Measurements from ENCODE around the gene XPO1. TPM values are rescaled to one million over a fixed set of nuclear protein-coding genes. Genes with fewer than 3 reads are reported as not detected.
A peak's percentile ranks its signal among the peaks of the same experiment; 100 is the strongest.
"Not testable (repeated sequence)": the region's sequence is repeated elsewhere in the genome, so short reads cannot be mapped to it uniquely, and the experiment has no call there.

Gene XPO1
- polyA plus RNA-seq, 1 donor: 142 TPM

DNA sequence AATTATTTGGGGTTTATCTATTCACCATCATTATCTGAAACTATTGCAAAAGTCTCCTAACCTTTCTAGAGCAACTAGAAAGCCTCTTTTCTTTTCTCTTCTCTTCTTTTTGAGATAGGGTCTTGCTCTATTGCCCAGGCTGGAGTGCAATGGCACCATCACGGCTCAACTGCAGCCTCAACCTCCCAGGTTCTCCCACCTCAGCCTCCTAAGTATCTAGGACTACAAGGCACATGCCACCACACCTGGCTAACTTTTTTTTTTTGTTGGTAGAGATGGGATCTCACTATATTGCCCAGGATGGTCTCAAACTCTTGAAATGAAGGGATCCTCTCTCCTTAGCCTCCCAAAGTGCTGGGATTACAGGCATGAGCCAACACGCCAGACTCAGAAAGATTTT, 24.5 kb upstream of the XPO1 start:
- WGBS (ENCODE audit: insufficient coverage, low lambda C conversion rate): no CpG with 5 or more reads among the region's 2 CpGs
- DNase-seq: no peak
- no peaks in the 10 kb centered on the region for H3K36me3 ChIP-seq (ENCODE audit: control insufficient read depth, insufficient read depth, low read length)
- H3K4me1 ChIP-seq (ENCODE audit: control insufficient read depth, insufficient read depth, low read length): peaks cover 2% of the 10 kb centered on the region
- no peak overlapping the region for H3K27ac ChIP-seq (ENCODE audit: low read length)
- H3K27me3 ChIP-seq (ENCODE audit: control insufficient read depth, insufficient read depth, low read length): no peaks in the 10 kb centered on the region
- H3K4me3 ChIP-seq (ENCODE audit: low read length): no peak overlapping the region
- no peaks in the 10 kb centered on the region for H3K9me3 ChIP-seq (ENCODE audit: control insufficient read depth, low read depth, low read length)

DNA sequence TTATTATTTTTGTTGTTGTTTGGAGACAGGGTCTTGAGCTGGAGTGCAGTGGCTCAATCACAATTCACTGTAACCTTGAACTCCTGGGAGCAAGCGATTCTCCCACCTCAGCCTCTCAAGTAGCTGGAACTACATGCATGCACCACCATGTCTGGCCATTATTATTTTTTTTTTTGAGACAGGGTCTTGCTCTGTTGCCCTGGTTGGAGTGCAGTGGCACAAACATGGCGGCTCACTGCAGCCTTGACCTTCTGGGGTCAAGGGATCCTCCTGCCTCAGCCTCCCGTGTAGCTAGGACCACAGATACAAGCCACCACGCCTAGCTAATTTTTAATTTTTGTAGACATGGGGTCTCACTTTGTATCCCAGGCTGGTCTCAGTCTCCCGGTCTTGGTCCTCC, 20.0 kb upstream of the XPO1 start:
- Histone ChIP-seq H3K27ac (ENCODE audit: low read length) (no peak overlapping the region), H3K27me3 (ENCODE audit: control insufficient read depth, insufficient read depth, low read length) (no peaks in the 10 kb centered on the region), H3K4me1 (ENCODE audit: control insufficient read depth, insufficient read depth, low read length) (peaks cover 3% of the 10 kb centered on the region), H3K36me3 (ENCODE audit: control insufficient read depth, insufficient read depth, low read length) (no peaks in the 10 kb centered on the region), H3K9me3 (ENCODE audit: control insufficient read depth, low read depth, low read length) (no peaks in the 10 kb centered on the region), H3K4me3 (ENCODE audit: low read length) (no peak overlapping the region)
- DNase-seq: no peak
- WGBS (ENCODE audit: insufficient coverage, low lambda C conversion rate): no CpG with 5 or more reads among the region's 5 CpGs

DNA sequence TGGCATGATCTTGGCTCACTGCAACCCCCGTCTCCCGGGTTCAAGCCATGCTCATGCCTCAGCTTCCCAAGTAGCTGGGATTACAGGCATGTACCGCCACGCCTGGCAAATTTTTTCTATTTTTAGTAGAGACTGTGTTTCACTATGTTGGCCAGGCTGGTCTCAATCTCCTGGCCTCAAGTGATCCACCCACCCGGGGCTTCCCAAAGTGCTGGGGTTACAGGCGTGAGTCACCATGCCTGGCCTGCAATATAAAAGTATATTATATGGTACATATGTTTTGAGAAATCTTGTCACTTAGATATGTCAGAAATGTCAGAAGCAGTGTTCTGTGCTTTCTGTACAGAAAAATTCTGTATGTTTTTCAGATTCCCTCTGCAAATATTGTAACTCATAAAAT, 19.2 kb upstream of the XPO1 start:
- WGBS (ENCODE audit: insufficient coverage, low lambda C conversion rate): no CpG with 5 or more reads among the region's 6 CpGs
- no peak overlapping the region for H3K4me3 ChIP-seq (ENCODE audit: low read length)
- no peak for DNase-seq
- H3K4me1 ChIP-seq (ENCODE audit: control insufficient read depth, insufficient read depth, low read length): peaks cover 3% of the 10 kb centered on the region
- H3K36me3 ChIP-seq (ENCODE audit: control insufficient read depth, insufficient read depth, low read length): no peaks in the 10 kb centered on the region
- no peaks in the 10 kb centered on the region for H3K9me3 ChIP-seq (ENCODE audit: control insufficient read depth, low read depth, low read length)
- H3K27me3 ChIP-seq (ENCODE audit: control insufficient read depth, insufficient read depth, low read length): no peaks in the 10 kb centered on the region
- no peak overlapping the region for H3K27ac ChIP-seq (ENCODE audit: low read length)

DNA sequence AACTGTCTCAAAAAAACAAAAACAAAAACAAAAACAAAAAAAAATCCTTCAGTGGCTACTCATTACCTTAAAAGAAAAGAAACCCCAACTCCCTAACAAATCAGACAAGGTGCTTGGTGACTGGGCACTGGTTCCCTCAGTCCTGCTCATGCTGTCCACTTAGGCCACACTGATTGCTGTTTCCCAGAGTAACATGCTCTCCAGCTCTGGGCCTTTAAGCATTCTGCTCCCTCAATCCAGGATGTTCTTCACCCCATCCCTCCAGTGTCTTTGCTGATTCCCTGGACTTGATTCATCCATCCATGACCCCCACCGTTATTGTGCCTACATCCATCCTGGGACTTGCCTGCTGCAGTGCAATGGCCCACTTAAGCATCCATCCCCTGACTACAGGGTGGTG, 16.4 kb upstream of the XPO1 start:
- WGBS (ENCODE audit: insufficient coverage, low lambda C conversion rate): no CpG with 5 or more reads among the region's 1 CpG
- DNase-seq: no peak
- H3K4me1 ChIP-seq (ENCODE audit: control insufficient read depth, insufficient read depth, low read length): peaks cover 3% of the 10 kb centered on the region
- no peak overlapping the region for H3K27ac ChIP-seq (ENCODE audit: low read length)
- H3K36me3 ChIP-seq (ENCODE audit: control insufficient read depth, insufficient read depth, low read length): no peaks in the 10 kb centered on the region
- H3K9me3 ChIP-seq (ENCODE audit: control insufficient read depth, low read depth, low read length): no peaks in the 10 kb centered on the region
- no peaks in the 10 kb centered on the region for H3K27me3 ChIP-seq (ENCODE audit: control insufficient read depth, insufficient read depth, low read length)
- no peak overlapping the region for H3K4me3 ChIP-seq (ENCODE audit: low read length)

DNA sequence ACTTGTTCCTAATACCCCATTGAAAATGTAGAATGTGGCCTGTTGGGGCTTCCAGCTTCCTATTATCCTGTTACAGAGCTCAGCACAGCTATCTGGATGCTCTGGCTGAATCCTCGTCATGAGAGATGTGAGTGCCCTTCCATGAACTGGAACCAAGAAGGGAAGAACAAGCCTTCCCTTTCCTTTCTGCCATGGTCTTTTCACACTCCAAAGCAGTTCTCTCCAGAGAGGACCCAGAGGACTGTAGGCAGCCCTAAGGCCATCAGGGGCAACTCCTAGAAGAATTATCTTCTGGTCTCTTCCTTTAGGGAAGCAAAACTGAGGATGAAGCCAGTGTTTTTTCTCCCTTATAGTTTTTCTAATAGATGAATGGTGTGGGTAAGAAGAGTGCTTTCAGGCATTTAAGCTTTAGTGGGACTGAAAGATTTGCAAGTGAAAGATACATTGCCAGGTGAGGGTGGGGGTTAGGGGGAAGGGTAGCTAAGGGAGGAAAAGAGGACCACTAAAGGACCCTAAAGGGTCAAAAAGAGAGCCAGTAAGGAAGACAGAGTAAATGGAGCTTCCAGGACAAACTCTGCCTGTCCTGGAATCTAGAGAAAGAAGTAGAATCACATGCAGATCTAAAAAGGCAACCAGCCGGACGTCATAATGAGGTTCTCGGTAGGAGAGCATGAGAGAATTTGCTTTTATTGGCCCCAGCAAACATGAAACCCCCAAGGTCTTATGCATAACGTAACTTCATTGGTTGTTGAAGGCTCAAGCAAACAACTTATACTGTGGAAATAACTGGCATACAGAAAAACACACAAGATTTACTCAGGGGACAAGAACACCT, 12.4 kb upstream of the XPO1 start:
- H3K27me3 ChIP-seq (ENCODE audit: control insufficient read depth, insufficient read depth, low read length): no peaks in the 10 kb centered on the region
- no peaks in the 10 kb centered on the region for H3K4me1 ChIP-seq (ENCODE audit: control insufficient read depth, insufficient read depth, low read length)
- H3K36me3 ChIP-seq (ENCODE audit: control insufficient read depth, insufficient read depth, low read length): no peaks in the 10 kb centered on the region
- WGBS (ENCODE audit: insufficient coverage, low lambda C conversion rate): no CpG with 5 or more reads among the region's 5 CpGs
- no peaks in the 10 kb centered on the region for H3K9me3 ChIP-seq (ENCODE audit: control insufficient read depth, low read depth, low read length)
- H3K4me3 ChIP-seq (ENCODE audit: low read length): no peak overlapping the region
- no peak for DNase-seq
- no peak overlapping the region for H3K27ac ChIP-seq (ENCODE audit: low read length)

DNA sequence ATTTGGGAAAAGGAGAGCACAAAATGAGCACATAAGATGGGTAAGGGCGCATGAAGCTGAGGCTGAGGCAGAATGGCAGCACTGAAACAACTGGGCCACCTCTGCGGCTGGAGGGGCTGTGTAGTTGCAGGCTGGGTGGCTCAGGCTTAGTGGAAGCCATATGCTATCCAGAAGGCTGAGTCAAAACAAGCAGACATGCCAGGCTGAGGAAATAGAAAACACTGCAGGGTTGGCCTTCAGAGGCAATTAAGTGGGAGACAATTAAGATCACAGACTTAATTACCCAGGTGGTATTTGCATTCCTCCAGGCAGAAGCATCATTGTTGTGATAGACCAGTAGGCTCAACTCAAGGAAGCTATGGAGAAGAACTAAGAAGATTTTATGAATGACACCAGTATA, 11.4 kb upstream of the XPO1 start:
- H3K9me3 ChIP-seq (ENCODE audit: control insufficient read depth, low read depth, low read length): no peaks in the 10 kb centered on the region
- H3K27ac ChIP-seq (ENCODE audit: low read length): no peak overlapping the region
- H3K36me3 ChIP-seq (ENCODE audit: control insufficient read depth, insufficient read depth, low read length): no peaks in the 10 kb centered on the region
- WGBS (ENCODE audit: insufficient coverage, low lambda C conversion rate): no CpG with 5 or more reads among the region's 2 CpGs
- H3K27me3 ChIP-seq (ENCODE audit: control insufficient read depth, insufficient read depth, low read length): no peaks in the 10 kb centered on the region
- H3K4me3 ChIP-seq (ENCODE audit: low read length): no peak overlapping the region
- DNase-seq: no peak
- H3K4me1 ChIP-seq (ENCODE audit: control insufficient read depth, insufficient read depth, low read length): no peaks in the 10 kb centered on the region

DNA sequence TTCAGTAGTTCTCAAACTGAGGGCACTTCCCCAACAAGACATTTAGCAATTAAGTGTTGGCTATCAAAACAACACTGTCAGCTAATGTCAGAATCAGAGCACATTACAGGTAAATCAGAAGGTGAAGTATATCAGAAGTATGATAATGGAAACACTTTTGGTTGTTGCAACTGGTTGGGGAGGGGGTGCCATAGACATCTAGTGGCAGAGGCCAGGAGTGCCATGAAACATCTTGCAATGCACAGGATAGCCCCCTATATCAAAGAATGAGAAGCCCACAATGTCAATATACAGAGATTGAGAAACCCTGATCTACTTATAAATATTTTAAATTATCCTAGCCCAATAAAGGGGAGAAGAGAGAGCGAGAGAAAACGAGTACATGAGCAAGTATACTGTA, 4.9 kb upstream of the XPO1 start:
- H3K27ac ChIP-seq (ENCODE audit: low read length): no peak overlapping the region
- H3K27me3 ChIP-seq (ENCODE audit: control insufficient read depth, insufficient read depth, low read length): no peaks in the 10 kb centered on the region
- H3K4me3 ChIP-seq (ENCODE audit: low read length): no peak overlapping the region
- WGBS (ENCODE audit: insufficient coverage, low lambda C conversion rate): no CpG with 5 or more reads among the region's 2 CpGs
- H3K36me3 ChIP-seq (ENCODE audit: control insufficient read depth, insufficient read depth, low read length): no peaks in the 10 kb centered on the region
- peaks cover 4% of the 10 kb centered on the region for H3K4me1 ChIP-seq (ENCODE audit: control insufficient read depth, insufficient read depth, low read length)
- H3K9me3 ChIP-seq (ENCODE audit: control insufficient read depth, low read depth, low read length): no peaks in the 10 kb centered on the region
- DNase-seq: no peak

DNA sequence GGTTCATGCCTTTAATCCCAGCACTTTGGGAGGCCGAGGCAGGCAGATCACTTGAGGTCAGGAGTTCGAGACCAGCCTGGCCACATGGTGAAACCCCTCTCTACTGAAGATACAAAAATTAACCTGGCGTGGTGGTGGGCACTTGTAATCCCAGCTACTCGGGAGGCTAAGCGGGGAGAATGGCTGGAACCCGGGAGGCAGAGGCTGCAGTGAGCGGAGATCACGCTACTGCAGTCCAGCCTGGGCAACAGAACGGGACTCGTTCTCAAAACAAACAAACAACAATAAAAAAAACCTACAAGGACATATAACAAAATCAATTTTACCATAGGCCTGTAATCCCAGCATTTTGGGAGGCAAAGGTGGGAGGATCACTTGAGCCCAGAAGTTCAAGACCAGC, 2.0 kb upstream of the XPO1 start:
- H3K27ac ChIP-seq (ENCODE audit: low read length); H3K36me3 ChIP-seq (ENCODE audit: control insufficient read depth, insufficient read depth, low read length); DNase-seq; H3K9me3 ChIP-seq (ENCODE audit: control insufficient read depth, low read depth, low read length); H3K4me3 ChIP-seq (ENCODE audit: low read length); H3K27me3 ChIP-seq (ENCODE audit: control insufficient read depth, insufficient read depth, low read length); H3K4me1 ChIP-seq (ENCODE audit: control insufficient read depth, insufficient read depth, low read length): not testable (repeated sequence)
- no CpG with 5 or more reads among the region's 10 CpGs for WGBS (ENCODE audit: insufficient coverage, low lambda C conversion rate)

DNA sequence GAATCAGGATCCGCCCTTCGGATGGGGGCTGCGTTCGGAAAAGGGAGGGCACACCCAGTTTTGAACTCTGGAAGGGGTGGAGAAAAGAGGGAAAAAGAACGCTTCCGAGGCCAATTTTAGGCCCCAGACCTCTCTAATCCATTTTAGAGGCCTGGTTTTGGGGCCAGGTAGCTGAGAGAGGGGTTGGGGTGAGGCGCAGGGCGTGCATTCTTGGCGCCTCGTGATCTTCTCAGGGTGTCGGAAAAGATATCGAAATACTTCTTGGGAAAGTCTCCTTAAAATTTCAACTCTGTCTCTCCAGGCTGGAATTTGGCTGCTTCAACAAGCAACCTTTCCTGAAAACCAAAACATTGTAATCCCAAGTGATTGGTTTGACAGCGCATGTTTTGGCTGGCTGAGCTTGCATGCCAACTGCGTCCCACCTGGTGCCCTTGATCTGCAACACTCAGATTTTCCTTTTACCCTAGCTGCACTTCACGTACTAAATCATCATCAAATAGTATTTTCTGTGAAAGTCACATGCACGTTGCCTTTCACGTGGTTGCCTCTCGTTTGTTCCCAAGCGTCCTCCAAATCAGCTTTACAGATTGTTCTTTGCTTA, 864 bp upstream of the XPO1 start:
- Histone ChIP-seq H3K36me3 (ENCODE audit: control insufficient read depth, insufficient read depth, low read length) (no peaks in the 10 kb centered on the region), H3K9me3 (ENCODE audit: control insufficient read depth, low read depth, low read length) (no peaks in the 10 kb centered on the region), H3K4me3 (ENCODE audit: low read length) (peak overlapping the region; percentile 91), H3K4me1 (ENCODE audit: control insufficient read depth, insufficient read depth, low read length) (peaks cover 9% of the 10 kb centered on the region), H3K27me3 (ENCODE audit: control insufficient read depth, insufficient read depth, low read length) (no peaks in the 10 kb centered on the region), H3K27ac (ENCODE audit: low read length) (peak overlapping the region; percentile 92)
- peak; percentile 43 to 77 for DNase-seq
- no CpG with 5 or more reads among the region's 19 CpGs for WGBS (ENCODE audit: insufficient coverage, low lambda C conversion rate)

DNA sequence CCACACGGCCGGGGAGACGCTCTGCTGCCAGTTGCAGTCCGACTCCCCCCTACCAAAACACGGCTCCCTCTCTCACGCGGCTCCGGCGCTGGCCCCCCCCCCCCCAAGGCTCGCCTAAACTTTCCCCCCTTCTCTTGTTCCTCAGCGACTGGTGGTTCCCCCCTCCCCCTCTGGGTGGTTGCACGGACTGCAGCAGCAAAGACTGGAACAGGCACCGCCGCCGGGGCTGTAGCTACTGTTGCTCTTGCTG, 281 bp downstream of the XPO1 start:
- WGBS (ENCODE audit: insufficient coverage, low lambda C conversion rate): no CpG with 5 or more reads among the region's 15 CpGs
- no peaks in the 10 kb centered on the region for H3K9me3 ChIP-seq (ENCODE audit: control insufficient read depth, low read depth, low read length)
- no peaks in the 10 kb centered on the region for H3K36me3 ChIP-seq (ENCODE audit: control insufficient read depth, insufficient read depth, low read length)
- H3K27ac ChIP-seq (ENCODE audit: low read length): peak overlapping the region; percentile 92
- peaks cover 9% of the 10 kb centered on the region for H3K4me1 ChIP-seq (ENCODE audit: control insufficient read depth, insufficient read depth, low read length)
- no peaks in the 10 kb centered on the region for H3K27me3 ChIP-seq (ENCODE audit: control insufficient read depth, insufficient read depth, low read length)
- DNase-seq: no peak
- peak overlapping the region; percentile 91 for H3K4me3 ChIP-seq (ENCODE audit: low read length)

All from large intestine (tissue), 3 donors.